K562 (cell line): Measurements from ENCODE around the gene CACNB1. TPM values are rescaled to one million over a fixed set of nuclear protein-coding genes. Genes with fewer than 3 reads are reported as not detected.

Experiments used
- DACH1 ChIP-seq: fragments of 450-650 bp; IDR thresholded peaks from 2 replicates; pipeline ENCODE4 v1.6.1; 2018; ENCODE audit not compliant: partially characterized antibody
- ELF2 ChIP-seq: fragments of 250-450 bp; sonication (Bioruptor Pico); IDR thresholded peaks from 2 replicates; pipeline ENCODE4 v1.5.0; 2021; ENCODE audit warnings: mild to moderate bottlenecking
- HNRNPLL ChIP-seq: fragments of 200-400 bp; formaldehyde crosslinking; IDR thresholded peaks from 2 replicates; pipeline ENCODE4 v1.6.1; 2017; ENCODE audit warnings: low read length, low read depth, mild to moderate bottlenecking; ENCODE audit not compliant: poor library complexity, severe bottlenecking
- ILK ChIP-seq: fragments of 450-650 bp; IDR thresholded peaks from 2 replicates; pipeline ENCODE4 v1.6.1; 2016; ENCODE audit warnings: missing genetic modification characterization, low read depth, mild to moderate bottlenecking, missing compliant biosample characterization, moderate library complexity, borderline replicate concordance
- MBD2 ChIP-seq: sonication (generic); IDR thresholded peaks from 2 replicates; pipeline ENCODE4 v1.6.1; 2016; ENCODE audit warnings: low read depth, borderline replicate concordance
- OTX1 ChIP-seq: fragments of 450-650 bp; formaldehyde crosslinking; IDR thresholded peaks from 2 replicates; pipeline ENCODE4 v1.4.0; 2022; ENCODE audit warnings: mild to moderate bottlenecking
- PBX2 ChIP-seq, 2 experiments: IDR thresholded peaks in 1 of 2; conservative IDR thresholded peaks in 1 of 2; 2 replicates each; pipeline ENCODE4 v1.6.1; 2016; ENCODE audit warnings: low read depth in 2 of 2, mild to moderate bottlenecking in 1 of 2, missing compliant biosample characterization in 1 of 2, missing genetic modification characterization in 1 of 2, moderate library complexity in 1 of 2
- PHF20 ChIP-seq: fragments of 450-650 bp; IDR thresholded peaks from 2 replicates; pipeline ENCODE4 v1.6.1; 2018; ENCODE audit not compliant: partially characterized antibody
- RBM15 ChIP-seq: fragments of 200-400 bp; formaldehyde crosslinking; IDR thresholded peaks from 2 replicates; pipeline ENCODE4 v1.6.1; 2018; ENCODE audit warnings: mild to moderate bottlenecking, low read length, moderate library complexity; ENCODE audit not compliant: insufficient read depth
- SOX6 ChIP-seq: fragments of 450-650 bp; IDR thresholded peaks from 2 replicates; pipeline ENCODE4 v1.6.1; 2014; ENCODE audit warnings: mild to moderate bottlenecking
- TOE1 ChIP-seq, 2 experiments: fragments of 450-650 bp in 1 of 2; sonication (generic) in 1 of 2; formaldehyde crosslinking in 1 of 2; IDR thresholded peaks; 2 replicates each; pipeline versions ENCODE4 v1.7.1 to v1.8.0; 2016 to 2022; ENCODE audit warnings: borderline replicate concordance in 2 of 2, mild to moderate bottlenecking in 2 of 2, antibody characterized with exemption in 1 of 2, inconsistent platforms in 1 of 2, low read depth in 1 of 2, missing genetic modification reagents in 1 of 2, moderate library complexity in 1 of 2
- ZC3H11A ChIP-seq: IDR thresholded peaks from 2 replicates; pipeline ENCODE4 v1.6.1; 2012; ENCODE audit warnings: low read depth, low read length, improper control_type of control experiment
- ZNF253 ChIP-seq: fragments of 250-450 bp; sonication (Bioruptor Pico); conservative IDR thresholded peaks from 2 replicates; pipeline ENCODE4 v1.6.1; 2021; ENCODE audit warnings: mild to moderate bottlenecking
- ZNF311 ChIP-seq: fragments of 250-450 bp; sonication (Bioruptor Pico); IDR thresholded peaks from 2 replicates; pipeline ENCODE4 v1.4.0; 2020; ENCODE audit warnings: mild to moderate bottlenecking, moderate library complexity
- ZNF561 ChIP-seq: fragments of 450-650 bp; formaldehyde crosslinking; conservative IDR thresholded peaks from 2 replicates; pipeline ENCODE4 v1.4.0; 2020; ENCODE audit warnings: mild to moderate bottlenecking, moderate library complexity
- ZNF76 ChIP-seq: fragments of 250-450 bp; sonication (Bioruptor Pico); IDR thresholded peaks from 2 replicates; pipeline ENCODE4 v1.4.0; 2020; ENCODE audit warnings: mild to moderate bottlenecking, moderate library complexity, borderline replicate concordance
- polyA plus RNA-seq, 8 experiments: library from polyadenylated mRNA; depleted of rRNA in 4 of 8; stranded (reverse) in 5 of 8; unstranded in 3 of 8; fragments of >200 nt; fragmentation: Nextera tagmentation in 2 of 8; fragmentation: Illumina TruSeq in 1 of 8; extraction: Ambion mirVana in 2 of 8; extraction: Trizol in 1 of 8; gene quantifications; 2 replicates each; pipeline versions ENCODE4 v1.2.1 to v1.2.3, GENCODE V29; 2011 to 2014; ENCODE audit warnings: inconsistent platforms in 1 of 8, missing spikeins in 1 of 8
- total RNA-seq, 7 experiments: library from RNA; depleted of rRNA in 6 of 7; stranded (reverse); fragments of >200 nt in 6 of 7; fragmentation: Illumina TruSeq in 2 of 7; extraction: Trizol in 2 of 7; gene quantifications; 2 replicates each; pipeline versions ENCODE4 v1.2.1 to v1.2.3, GENCODE V29; 2011 to 2021; ENCODE audit warnings: low replicate concordance in 1 of 7
- TF ChIP-seq, protein P1 (sequence below): fragments of 450-650 bp; IDR thresholded peaks from 2 replicates; pipeline ENCODE4 v1.6.1; 2017; ENCODE audit warnings: antibody characterized with exemption, mild to moderate bottlenecking
- TF ChIP-seq, protein P2 (sequence below), 3 experiments: fragments of 200-800 bp in 1 of 3; fragments of 250-450 bp in 1 of 3; fragments of 450-650 bp in 1 of 3; sonication (Bioruptor Pico) in 1 of 3; sonication (Bioruptor generic) in 1 of 3; formaldehyde crosslinking in 1 of 3; IDR thresholded peaks; 2 replicates each; pipeline versions ENCODE4 v1.6.1 to v1.8.0; 2016 to 2022; ENCODE audit warnings: mild to moderate bottlenecking in 2 of 3, missing genetic modification characterization in 2 of 3, missing compliant biosample characterization in 1 of 3, moderate library complexity in 1 of 3

CACNB1 gene
- total and polyA plus RNA-seq, 9 of the 15 experiments (the other 6 are each of a cell fraction or from before 2014, with no cell fraction given): 0.08 to 7.4 (median 3.0) TPM

DNA sequence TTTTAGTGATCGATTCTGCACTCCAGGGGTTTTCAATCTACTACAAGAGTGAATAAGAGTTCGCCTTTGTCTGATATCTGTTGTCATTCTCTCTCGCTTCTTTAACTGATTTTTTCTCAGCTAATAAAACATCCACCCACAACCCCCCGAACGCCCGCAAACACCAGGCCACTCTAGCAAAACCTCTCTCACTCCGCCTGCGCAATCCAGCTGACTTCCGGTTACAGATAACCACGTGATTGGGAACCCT is 2.3 kb upstream of the CACNB1 start (continued):
- no peak for TF ChIP-seq ZNF76
- no peak for TF ChIP-seq ILK
- TF ChIP-seq, protein P1, sequence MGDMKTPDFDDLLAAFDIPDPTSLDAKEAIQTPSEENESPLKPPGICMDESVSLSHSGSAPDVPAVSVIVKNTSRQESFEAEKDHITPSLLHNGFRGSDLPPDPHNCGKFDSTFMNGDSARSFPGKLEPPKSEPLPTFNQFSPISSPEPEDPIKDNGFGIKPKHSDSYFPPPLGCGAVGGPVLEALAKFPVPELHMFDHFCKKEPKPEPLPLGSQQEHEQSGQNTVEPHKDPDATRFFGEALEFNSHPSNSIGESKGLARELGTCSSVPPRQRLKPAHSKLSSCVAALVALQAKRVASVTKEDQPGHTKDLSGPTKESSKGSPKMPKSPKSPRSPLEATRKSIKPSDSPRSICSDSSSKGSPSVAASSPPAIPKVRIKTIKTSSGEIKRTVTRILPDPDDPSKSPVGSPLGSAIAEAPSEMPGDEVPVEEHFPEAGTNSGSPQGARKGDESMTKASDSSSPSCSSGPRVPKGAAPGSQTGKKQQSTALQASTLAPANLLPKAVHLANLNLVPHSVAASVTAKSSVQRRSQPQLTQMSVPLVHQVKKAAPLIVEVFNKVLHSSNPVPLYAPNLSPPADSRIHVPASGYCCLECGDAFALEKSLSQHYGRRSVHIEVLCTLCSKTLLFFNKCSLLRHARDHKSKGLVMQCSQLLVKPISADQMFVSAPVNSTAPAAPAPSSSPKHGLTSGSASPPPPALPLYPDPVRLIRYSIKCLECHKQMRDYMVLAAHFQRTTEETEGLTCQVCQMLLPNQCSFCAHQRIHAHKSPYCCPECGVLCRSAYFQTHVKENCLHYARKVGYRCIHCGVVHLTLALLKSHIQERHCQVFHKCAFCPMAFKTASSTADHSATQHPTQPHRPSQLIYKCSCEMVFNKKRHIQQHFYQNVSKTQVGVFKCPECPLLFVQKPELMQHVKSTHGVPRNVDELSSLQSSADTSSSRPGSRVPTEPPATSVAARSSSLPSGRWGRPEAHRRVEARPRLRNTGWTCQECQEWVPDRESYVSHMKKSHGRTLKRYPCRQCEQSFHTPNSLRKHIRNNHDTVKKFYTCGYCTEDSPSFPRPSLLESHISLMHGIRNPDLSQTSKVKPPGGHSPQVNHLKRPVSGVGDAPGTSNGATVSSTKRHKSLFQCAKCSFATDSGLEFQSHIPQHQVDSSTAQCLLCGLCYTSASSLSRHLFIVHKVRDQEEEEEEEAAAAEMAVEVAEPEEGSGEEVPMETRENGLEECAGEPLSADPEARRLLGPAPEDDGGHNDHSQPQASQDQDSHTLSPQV: 0 out of 2 replicates have a peak, but pooled peaks have one; percentile 59
- TF ChIP-seq SOX6: no peak
- no peak for TF ChIP-seq MBD2
- peak; percentile 98 for TF ChIP-seq TOE1 (IDR thresholded peaks at IDR 0.05; ENCODE audit: borderline replicate concordance)
- TF ChIP-seq TOE1 (CRISPR knock-in tag; IDR thresholded peaks at IDR 0.05; ENCODE audit: borderline replicate concordance, low read depth): no peak
- no peak for TF ChIP-seq PBX2 (CRISPR knock-in tag; IDR thresholded peaks at IDR 0.05; ENCODE audit: low read depth)
- TF ChIP-seq PBX2 (tag; conservative IDR thresholded peaks at IDR 0.05; ENCODE audit: low read depth): no peak
- TF ChIP-seq HNRNPLL: peak; percentile 83
- peak; percentile 29 for TF ChIP-seq DACH1
- TF ChIP-seq RBM15: no peak
- no peak for TF ChIP-seq ZC3H11A
- TF ChIP-seq ZNF561 (CRISPR knock-in tag): no peak
- TF ChIP-seq ZNF311 (CRISPR knock-in tag): no peak
- TF ChIP-seq, protein P2, sequence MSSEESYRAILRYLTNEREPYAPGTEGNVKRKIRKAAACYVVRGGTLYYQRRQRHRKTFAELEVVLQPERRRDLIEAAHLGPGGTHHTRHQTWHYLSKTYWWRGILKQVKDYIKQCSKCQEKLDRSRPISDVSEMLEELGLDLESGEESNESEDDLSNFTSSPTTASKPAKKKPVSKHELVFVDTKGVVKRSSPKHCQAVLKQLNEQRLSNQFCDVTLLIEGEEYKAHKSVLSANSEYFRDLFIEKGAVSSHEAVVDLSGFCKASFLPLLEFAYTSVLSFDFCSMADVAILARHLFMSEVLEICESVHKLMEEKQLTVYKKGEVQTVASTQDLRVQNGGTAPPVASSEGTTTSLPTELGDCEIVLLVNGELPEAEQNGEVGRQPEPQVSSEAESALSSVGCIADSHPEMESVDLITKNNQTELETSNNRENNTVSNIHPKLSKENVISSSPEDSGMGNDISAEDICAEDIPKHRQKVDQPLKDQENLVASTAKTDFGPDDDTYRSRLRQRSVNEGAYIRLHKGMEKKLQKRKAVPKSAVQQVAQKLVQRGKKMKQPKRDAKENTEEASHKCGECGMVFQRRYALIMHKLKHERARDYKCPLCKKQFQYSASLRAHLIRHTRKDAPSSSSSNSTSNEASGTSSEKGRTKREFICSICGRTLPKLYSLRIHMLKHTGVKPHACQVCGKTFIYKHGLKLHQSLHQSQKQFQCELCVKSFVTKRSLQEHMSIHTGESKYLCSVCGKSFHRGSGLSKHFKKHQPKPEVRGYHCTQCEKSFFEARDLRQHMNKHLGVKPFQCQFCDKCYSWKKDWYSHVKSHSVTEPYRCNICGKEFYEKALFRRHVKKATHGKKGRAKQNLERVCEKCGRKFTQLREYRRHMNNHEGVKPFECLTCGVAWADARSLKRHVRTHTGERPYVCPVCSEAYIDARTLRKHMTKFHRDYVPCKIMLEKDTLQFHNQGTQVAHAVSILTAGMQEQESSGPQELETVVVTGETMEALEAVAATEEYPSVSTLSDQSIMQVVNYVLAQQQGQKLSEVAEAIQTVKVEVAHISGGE (CRISPR knock-in tag; IDR thresholded peaks at IDR 0.05): 0 out of 6 replicates have a peak, but pooled peaks of 1 of the 3 experiments have one; percentile 6
- TF ChIP-seq ELF2 (CRISPR knock-in tag): no peak; the same call in 1 of the 2 replicates
- TF ChIP-seq OTX1 (CRISPR knock-in tag): no peak
- peak; percentile 6 for TF ChIP-seq PHF20
- TF ChIP-seq ZNF253 (CRISPR knock-in tag): no peak
